Stimulated activated CD4-positive, alpha-beta T cell treated with anti-CD3 and anti-CD28 coated beads, Interleukin-1b, Interleukin-23, amount 100 ng/mL, for 48 hours (primary cell): ENCODE measurements around the gene ZNF423.

Source experiments
- DNase-seq: peaks from one replicate; pipeline ENCODE4 v3.0.0-alpha.2; 2020

ZNF423 gene

DNA sequence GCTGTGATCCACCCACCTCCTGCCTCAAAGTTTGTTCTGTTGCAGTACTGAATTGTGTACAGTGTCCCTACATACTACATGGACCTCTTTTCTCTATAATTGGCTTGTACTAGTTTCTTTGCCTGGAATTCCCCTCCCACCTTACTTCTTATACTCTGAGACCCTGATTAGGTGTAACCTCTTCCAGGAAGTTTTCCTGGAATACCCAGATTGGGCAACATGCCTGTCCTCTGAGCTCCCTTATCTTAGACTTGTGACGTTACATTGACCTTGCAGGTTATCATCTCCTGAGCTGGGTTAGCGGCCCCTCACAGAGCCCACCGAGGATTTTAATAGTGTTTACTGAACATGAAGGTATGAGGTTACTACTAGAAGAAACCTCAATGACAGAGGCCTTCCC, 237.0 kb downstream of the ZNF423 start:
- DNase-seq, result no peak

GRCh38 chr16:49617710-49618330, 238.1 kb downstream of the ZNF423 start:
- no peak for DNase-seq

DNA sequence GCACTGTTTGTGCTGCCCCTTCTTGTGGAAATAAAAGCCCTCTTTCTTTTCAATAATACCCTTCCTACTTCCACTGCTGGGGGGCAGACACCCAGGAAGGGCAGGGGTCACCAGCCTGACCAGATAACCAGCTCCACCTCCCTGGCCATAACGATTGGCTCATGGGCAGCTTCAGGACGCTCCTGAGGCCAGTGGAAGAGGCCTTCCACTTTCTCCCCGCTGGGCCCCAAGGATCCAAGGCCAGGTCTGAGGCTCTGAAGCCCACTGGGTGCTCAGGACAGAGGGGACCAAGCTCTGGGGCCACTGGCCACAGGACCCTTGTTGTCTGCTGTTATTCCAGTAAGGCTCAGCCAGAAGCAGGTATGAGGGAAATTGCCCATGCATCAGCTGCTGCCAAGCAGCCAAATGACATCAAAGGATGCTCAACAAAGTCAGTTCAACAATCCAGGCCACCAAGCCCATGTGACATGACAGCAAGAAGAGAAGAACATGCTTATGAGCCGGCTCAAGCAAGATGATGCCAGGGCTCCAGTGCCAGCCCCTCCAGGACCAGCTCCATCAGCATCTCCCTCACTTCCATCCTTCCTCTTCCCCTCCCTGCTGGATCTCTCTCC, 238.8 kb downstream of the ZNF423 start:
- no peak for DNase-seq

- DNase-seq, result no peak
Observed at GRCh38 chr16:49615576-49615975, 240.3 kb downstream of the ZNF423 start.

DNA sequence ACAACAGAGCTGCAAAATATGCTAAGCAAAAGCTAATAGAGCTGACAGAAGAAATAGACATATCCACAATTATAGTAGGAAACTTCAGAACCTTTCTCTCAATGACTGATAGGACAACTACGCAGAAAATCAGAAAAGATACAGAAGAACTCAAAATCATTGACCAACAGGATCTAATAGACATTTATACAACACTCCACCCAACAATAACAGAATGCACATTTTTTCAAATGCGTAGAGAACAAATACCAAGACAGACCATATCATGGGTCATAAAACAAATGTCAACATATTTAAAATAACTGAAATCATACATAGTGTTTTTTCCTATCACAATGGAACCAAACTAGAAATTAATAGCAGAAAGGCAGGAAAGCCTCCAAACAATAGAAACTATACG, 244.9 kb downstream of the ZNF423 start:
- no peak for DNase-seq

DNA sequence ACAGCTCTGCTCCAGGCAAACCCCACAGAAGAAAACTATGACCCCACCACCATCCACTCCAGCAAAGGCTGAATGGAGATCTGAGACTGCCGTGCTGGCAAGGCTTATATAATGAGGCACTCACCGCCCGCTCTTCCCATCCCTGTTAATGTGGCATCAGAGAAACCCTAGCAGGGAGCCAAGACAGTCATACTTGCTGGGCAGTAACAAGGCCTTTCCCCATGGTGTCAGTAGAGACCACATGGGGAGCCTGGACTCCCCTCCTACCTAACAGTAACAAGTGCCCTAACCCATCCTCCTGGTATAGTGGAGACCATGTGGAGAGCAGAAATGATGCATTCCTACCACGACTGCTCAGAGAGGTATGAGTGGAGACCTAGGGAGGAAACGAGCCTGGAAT, 247.1 kb downstream of the ZNF423 start:
- no peak for DNase-seq

- DNase-seq, result no peak
Observed at GRCh38 chr16:49608098-49608497, 247.8 kb downstream of the ZNF423 start.

GRCh38 chr16:49605536-49606254, 250.2 kb downstream of the ZNF423 start:
- no peak for DNase-seq

GRCh38 chr16:49604602-49605001, 251.3 kb downstream of the ZNF423 start:
- DNase-seq, result no peak

- DNase-seq, result no peak
Observed at GRCh38 chr16:49603956-49604355, 252.0 kb downstream of the ZNF423 start.

- DNase-seq, result no peak
Observed at GRCh38 chr16:49602976-49603310, 253.0 kb downstream of the ZNF423 start.

DNA sequence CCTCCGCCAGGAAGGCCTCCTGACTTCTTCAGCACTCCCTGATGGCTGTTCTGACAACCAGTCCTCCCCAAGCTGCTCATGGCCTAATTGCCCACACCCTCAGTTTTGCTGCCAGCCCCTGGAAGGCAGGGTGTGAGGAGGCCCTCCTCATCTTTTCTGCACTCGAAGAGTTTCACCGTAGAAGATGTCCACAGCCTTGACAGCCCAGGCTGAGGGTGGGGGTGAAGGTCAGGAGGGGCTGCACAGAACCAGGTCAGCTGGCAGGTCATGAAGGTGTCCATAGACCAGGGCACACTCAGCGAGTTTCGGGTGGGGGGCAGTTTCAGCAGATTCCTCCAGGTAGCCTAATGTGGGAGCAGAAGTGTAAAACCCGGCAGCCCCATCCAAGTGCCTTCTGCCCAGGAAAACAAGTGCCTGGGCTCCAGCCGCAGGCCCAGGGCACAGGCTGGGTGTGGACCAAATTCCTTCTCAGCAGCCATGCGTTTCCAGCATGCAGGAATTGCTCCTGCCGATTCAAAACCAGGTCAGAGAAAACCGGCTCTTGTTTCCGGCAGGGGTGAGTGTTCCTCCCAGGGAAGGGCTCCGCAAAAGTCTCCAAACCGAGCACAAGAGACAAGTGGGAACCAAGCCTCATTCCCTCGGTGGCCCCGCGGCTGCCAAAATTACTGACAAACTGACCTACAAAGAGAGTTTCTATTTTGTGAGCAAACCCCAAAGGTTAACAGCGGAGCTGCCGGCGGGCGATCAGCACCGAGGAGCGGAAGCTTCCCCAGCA, 253.5 kb downstream of the ZNF423 start:
- DNase-seq, result no peak

DNA sequence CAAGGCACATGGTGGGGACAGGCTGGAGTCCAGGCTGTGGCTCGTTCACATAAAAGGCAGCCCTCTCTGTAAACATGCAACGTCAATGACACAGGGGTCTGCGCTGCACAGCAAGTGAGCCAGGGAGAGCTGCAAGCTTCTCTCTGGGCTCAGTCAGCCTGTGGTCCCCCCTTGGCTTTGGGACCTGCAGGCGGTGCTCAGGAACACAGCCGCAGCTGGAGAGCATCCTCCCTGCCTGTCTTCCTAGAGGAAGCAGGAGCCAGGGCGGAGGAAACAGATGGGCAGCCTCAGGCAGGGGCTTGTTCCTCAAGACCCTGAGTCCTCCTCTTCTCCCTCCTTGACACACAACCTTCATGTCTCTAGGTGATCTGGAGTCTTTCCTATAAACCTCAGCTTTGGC, 254.3 kb downstream of the ZNF423 start:
- no peak for DNase-seq

- no peak for DNase-seq
Observed at GRCh38 chr16:49600976-49601375, 254.9 kb downstream of the ZNF423 start.

DNA sequence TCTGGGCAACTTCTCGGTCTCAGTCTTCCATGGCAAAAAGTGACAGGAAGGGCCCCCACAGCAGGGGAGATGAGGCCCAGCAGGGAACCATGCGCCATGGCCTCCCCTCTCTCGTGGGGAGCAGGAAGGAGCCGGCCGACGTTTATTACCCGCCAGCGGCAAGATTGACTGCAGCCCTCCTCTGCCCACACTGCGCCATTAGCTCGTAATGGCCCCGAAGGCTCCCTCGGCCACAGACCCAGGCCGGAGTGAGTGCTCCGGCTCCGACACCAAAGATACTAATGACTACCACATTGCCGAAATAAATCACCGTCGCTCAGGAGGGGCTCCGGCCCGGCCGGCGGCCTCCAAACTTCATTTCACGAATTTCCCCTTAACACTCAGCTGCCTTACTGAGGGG, 255.4 kb downstream of the ZNF423 start:
- DNase-seq, result no peak

DNA sequence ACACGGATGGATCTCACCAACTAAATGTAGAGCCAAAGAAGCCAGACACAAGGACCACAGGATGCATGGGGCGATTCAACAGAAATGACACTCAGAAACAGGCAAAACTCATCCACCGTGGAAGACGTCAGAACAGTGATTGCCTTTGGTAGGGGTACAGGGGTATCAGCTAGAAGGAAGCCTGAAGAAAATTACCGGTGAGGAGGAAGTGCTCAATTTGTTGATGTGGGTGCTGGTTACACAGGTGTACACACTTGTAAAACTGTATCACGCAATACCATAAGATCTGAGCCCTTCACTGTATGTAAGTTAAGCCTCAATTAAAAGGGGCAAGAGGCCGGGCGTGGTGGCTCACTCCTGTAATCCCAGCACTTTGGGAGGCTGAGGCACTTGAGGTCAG, 256.2 kb downstream of the ZNF423 start:
- DNase-seq, result no peak

- no peak for DNase-seq
Observed at GRCh38 chr16:49599281-49599680, 256.6 kb downstream of the ZNF423 start.

- DNase-seq, result no peak
Observed at GRCh38 chr16:49598383-49599170, 257.3 kb downstream of the ZNF423 start.

- DNase-seq, result no peak
Observed at GRCh38 chr16:49597796-49598195, 258.1 kb downstream of the ZNF423 start.

DNA sequence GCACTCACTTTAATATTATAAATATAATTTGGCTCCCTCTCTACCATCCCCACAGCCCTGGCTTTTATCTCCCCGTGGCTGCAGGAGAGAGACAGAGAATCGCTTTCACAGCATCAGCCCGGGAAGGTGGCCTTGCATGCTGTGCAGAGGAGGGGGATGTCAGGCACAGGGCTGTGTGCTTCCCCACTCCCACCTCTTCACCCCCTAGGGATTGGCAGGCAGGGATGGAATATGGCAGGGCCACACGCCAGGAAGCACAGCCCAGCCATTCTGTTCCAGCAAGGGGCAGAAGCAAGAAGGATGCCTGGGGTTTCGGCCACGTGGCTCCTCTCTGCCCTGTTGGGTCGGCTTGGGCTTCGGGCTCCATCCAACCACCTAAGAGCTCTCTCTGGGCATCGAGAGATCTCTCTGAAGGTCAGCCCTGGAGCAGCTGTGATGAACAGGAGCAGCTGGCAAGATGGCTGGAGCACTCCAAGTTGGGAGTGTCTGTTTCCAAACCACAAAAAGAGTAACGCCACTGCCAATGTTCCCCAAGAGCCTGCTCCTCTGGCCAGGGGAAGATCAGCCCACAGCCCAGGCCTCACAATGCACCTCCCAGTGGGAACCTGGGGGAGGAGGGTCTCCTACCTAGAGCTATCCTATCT, 259.1 kb downstream of the ZNF423 start:
- no peak for DNase-seq

DNA sequence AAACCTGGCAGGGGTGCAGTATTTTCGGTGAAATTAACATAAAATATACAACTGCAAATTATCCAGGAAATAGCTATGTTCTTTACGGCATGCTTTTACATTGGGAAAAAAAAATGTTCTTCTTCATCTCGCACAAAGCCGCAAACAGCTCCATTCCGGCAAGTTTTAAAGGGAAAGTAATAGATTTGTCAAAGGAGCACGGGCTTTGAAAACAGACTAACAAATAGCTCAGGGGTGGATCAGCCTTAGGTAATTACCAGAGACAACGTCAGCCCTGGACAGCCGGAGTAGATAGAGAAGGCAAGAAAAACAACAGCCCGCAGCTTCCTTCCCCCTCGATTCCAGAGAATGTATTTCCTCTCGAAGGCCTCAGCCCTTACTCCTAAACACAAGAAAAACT, 259.8 kb downstream of the ZNF423 start:
- no peak for DNase-seq
